ENCODE measurements around the gene ANKRD63.

GRCh38 chr15:40295297-40295696 lies 12.4 kb upstream of the ANKRD63 start:
- TF ChIP-seq, protein P1, sequence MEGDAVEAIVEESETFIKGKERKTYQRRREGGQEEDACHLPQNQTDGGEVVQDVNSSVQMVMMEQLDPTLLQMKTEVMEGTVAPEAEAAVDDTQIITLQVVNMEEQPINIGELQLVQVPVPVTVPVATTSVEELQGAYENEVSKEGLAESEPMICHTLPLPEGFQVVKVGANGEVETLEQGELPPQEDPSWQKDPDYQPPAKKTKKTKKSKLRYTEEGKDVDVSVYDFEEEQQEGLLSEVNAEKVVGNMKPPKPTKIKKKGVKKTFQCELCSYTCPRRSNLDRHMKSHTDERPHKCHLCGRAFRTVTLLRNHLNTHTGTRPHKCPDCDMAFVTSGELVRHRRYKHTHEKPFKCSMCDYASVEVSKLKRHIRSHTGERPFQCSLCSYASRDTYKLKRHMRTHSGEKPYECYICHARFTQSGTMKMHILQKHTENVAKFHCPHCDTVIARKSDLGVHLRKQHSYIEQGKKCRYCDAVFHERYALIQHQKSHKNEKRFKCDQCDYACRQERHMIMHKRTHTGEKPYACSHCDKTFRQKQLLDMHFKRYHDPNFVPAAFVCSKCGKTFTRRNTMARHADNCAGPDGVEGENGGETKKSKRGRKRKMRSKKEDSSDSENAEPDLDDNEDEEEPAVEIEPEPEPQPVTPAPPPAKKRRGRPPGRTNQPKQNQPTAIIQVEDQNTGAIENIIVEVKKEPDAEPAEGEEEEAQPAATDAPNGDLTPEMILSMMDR (IDR thresholded peaks at IDR 0.05) = no peak
- TF ChIP-seq REST (IDR thresholded peaks at IDR 0.05; ENCODE audit: low read depth, low read length) (no peak), EZH2phosphoT487 (IDR thresholded peaks at IDR 0.05; ENCODE audit: borderline replicate concordance, low read depth) (no peak), FOXJ3 (CRISPR knock-in tag; IDR thresholded peaks at IDR 0.05) (no peak), RCOR1 (IDR thresholded peaks at IDR 0.05; ENCODE audit: low read length) (no peak), RFX5 (IDR thresholded peaks at IDR 0.05; ENCODE audit: low read length) (no peak), YY1 (IDR thresholded peaks at IDR 0.05; ENCODE audit: low read depth) (no peak), EP300 (IDR thresholded peaks at IDR 0.05; ENCODE audit: borderline replicate concordance in 1 of 2, low read depth in 1 of 2, low read length in 1 of 2) (no peak)
- TF ChIP-seq, protein P2, sequence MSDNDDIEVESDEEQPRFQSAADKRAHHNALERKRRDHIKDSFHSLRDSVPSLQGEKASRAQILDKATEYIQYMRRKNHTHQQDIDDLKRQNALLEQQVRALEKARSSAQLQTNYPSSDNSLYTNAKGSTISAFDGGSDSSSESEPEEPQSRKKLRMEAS (IDR thresholded peaks at IDR 0.05; ENCODE audit: low read depth) = no peak
- TF ChIP-seq, protein P3, sequence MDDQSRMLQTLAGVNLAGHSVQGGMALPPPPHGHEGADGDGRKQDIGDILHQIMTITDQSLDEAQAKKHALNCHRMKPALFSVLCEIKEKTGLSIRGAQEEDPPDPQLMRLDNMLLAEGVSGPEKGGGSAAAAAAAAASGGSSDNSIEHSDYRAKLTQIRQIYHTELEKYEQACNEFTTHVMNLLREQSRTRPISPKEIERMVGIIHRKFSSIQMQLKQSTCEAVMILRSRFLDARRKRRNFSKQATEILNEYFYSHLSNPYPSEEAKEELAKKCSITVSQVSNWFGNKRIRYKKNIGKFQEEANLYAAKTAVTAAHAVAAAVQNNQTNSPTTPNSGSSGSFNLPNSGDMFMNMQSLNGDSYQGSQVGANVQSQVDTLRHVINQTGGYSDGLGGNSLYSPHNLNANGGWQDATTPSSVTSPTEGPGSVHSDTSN (IDR thresholded peaks at IDR 0.05) = no peak

All from SK-N-SH (cell line).